GM12873 (cell line): ENCODE measurements around the gene ABHD17C.

ENCODE experiments used
- TF ChIP-seq, protein P1 (sequence below): IDR thresholded peaks from 2 replicates; pipeline ENCODE4 v1.5.1; 2012; ENCODE audit warnings: low read depth, mild to moderate bottlenecking, moderate library complexity, low read length, control low read depth; ENCODE audit not compliant: insufficient read depth; ENCODE audit errors: missing control alignments

The ABHD17C gene

DNA sequence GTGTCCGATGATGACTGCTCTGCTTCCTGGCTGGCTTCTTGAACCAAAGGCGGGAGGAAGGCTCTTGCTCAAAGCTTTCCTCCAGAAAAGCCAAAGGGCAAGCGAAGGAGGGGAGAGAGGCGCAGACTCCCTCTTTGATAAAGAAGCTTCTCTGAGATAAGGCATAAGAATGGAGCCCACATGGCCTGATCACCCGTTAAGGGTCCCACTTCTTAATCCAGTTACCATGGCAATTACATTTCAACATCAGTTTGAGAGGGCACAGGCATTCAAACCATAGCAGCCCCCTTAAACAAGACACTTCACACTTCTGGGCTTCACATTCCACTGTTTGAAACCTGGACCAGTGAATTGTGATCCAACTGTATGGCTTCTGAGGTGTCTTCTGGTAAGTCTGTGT, 8.0 kb downstream of the ABHD17C start:
- TF ChIP-seq, protein P1, sequence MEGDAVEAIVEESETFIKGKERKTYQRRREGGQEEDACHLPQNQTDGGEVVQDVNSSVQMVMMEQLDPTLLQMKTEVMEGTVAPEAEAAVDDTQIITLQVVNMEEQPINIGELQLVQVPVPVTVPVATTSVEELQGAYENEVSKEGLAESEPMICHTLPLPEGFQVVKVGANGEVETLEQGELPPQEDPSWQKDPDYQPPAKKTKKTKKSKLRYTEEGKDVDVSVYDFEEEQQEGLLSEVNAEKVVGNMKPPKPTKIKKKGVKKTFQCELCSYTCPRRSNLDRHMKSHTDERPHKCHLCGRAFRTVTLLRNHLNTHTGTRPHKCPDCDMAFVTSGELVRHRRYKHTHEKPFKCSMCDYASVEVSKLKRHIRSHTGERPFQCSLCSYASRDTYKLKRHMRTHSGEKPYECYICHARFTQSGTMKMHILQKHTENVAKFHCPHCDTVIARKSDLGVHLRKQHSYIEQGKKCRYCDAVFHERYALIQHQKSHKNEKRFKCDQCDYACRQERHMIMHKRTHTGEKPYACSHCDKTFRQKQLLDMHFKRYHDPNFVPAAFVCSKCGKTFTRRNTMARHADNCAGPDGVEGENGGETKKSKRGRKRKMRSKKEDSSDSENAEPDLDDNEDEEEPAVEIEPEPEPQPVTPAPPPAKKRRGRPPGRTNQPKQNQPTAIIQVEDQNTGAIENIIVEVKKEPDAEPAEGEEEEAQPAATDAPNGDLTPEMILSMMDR = no peak

DNA sequence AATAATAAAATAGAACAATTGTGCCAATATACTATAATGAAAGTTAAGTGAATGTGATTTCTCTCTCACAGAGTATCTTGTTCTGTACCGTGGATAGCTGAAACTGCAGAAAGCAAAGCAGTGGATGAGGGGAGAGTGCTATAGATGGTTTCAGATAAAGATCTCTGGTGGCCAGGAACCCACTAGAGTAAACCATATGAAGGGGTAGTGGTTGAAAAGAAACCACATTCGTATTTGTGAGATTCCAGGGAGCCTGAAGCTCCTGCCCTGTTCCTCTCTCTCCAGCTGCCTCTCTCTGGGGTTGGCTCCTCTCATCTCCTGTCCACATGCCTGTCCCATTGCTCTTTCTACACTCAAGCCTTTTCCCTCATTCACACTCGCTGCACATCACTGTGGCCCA, 8.9 kb downstream of the ABHD17C start:
- TF ChIP-seq, protein P1 = no peak

DNA sequence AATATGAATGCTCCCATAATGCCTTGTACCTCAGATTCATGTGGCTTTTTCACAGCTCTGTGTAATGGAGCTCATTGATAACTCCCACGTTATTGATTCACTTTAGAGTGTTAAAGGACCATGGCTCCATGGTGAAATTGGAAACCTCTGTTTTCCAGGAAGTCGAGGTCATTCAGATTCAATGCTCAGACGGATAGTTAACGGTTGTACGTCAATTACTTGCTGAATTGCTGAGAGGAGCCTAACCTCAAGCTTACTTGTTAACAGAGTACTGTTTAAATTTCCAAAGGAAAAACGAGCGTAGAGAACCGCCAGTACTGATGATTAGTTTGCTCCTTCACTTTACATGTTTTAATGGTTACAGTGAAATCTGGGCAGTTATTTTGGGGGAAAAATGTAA, 11.1 kb downstream of the ABHD17C start:
- TF ChIP-seq, protein P1 = no peak

DNA sequence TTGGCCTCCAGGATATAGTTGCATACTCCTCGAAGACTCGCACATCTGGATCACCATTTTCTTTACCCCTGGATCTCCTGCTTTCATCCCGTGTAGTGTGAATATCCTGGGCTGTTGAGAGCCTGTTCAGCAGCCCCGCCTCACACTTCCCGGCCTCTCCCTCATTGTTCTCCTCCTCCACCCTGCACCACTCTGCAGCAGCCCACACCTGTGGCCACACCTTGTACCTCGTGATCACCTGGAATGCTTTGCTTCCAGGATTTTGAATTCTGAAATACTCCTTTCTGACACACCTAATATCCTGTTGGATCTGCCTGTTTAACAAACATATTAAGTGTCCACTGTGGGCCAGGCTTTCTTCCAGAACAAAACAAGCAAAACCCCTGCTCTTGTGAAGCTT, 14.4 kb downstream of the ABHD17C start:
- TF ChIP-seq, protein P1 = no peak

DNA sequence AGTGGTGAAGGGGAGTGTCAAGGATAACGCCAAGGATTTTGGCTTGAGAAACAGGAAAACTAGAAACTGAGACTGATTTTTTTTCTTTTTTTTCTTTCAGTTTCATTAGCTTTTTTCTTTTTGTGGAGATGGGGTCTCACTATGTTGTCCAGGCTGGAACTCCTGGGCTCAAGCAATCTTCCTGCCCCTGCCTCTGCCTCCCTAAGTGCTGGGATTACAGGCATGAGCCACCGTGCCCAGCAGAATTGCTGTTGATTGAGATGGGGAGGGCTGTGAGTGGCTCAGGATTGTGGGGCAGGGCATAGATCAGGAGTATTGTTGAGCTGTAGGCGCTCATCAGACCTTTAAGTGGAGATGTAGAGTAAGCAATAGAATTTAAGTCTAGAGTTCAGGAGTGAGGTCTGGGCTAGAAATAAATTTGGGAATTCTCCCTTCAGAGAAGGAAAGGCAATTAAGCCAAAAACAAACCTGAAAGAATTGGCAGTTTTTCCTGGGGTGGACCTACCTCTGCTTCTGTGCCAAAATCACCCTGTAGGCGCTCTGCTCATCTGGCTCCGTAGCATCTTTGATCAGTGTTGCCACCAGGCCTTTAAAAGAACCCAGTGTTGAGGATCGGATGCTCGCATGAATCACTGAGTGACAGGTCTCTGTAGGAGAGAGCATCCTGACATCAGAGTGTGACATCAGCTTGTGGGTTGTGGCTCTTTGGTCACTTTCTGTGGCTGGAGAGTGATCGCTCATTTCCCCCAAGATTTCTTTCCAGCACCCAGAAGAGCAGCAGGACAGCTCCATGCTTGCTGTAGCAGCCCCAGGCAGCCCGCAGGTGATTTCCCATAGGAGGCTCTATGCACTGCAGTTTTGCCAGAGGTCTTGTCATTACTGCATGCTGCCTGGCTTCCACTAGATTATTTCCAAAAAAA, 15.8 kb downstream of the ABHD17C start:
- TF ChIP-seq, protein P1 = no peak

DNA sequence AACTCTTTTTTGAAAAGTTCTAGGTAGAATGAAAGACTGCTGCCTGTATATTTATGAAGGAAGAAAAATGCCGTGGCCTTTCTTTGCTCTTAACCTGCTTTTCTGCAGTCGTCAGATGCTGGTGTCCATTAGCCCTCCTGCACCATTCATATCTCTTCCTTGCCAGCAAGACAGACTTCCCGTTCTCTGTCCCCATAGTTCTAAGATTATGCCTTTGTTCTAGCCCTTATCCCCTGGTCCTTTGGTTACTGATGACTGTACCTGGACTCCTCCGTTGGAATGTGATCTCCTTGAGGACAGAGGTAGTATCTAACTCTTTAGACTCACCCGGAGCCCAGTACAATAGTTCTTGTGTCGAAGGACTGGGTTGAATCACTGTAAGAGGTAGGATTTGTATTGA, 16.8 kb downstream of the ABHD17C start:
- TF ChIP-seq, protein P1 = no peak

DNA sequence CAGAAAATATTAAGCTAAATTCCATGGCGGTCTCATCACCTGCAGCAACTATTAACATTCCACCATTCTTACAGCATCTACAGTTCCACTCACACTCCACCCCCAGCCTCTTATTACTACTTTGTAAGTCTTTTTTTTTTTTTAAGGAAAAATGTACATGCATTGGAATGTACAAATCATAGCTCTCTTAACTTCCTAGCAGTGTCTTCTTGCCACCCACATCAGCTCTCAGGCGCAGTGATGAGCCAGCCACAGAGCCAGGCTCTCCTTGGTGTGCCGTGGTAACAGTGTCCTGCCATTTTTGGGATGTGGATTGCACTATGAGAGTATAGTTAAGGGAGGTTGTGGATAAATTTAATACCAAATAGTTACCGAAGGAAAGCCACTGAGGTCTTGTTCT, 17.8 kb downstream of the ABHD17C start:
- TF ChIP-seq, protein P1 = no peak
